ENCODE results near the gene RERG.

GRCh38 chr12:15205341-15206010 lies 15.7 kb downstream of the RERG start:
- TF ChIP-seq, protein P1, sequence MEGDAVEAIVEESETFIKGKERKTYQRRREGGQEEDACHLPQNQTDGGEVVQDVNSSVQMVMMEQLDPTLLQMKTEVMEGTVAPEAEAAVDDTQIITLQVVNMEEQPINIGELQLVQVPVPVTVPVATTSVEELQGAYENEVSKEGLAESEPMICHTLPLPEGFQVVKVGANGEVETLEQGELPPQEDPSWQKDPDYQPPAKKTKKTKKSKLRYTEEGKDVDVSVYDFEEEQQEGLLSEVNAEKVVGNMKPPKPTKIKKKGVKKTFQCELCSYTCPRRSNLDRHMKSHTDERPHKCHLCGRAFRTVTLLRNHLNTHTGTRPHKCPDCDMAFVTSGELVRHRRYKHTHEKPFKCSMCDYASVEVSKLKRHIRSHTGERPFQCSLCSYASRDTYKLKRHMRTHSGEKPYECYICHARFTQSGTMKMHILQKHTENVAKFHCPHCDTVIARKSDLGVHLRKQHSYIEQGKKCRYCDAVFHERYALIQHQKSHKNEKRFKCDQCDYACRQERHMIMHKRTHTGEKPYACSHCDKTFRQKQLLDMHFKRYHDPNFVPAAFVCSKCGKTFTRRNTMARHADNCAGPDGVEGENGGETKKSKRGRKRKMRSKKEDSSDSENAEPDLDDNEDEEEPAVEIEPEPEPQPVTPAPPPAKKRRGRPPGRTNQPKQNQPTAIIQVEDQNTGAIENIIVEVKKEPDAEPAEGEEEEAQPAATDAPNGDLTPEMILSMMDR (conservative IDR thresholded peaks at IDR 0.05 in 1 of 2, IDR thresholded peaks at IDR 0.05 in 1 of 2; ENCODE audit: extremely low read depth in 1 of 2, insufficient read depth in 1 of 2, low read depth in 1 of 2, low read length in 2 of 2) = no peak
- no peak for TF ChIP-seq EZH2 (IDR thresholded peaks at IDR 0.05; ENCODE audit: borderline replicate concordance, low read length)

Measured in mammary epithelial cell (primary cell).